ENCODE results near the gene SORBS1. TPM values are rescaled to one million over a fixed set of nuclear protein-coding genes. Genes with fewer than 3 reads are reported as not detected.

Gene SORBS1
- total and polyA plus RNA-seq, 5 donors: 225 to 511 (median 428) TPM

GRCh38 chr10:95329296-95329695, 231.9 kb downstream of the SORBS1 start:
- Histone ChIP-seq H3K27ac (ENCODE audit: low read length) (no peak overlapping the region), H3K27me3 (ENCODE audit: control insufficient read depth, insufficient read depth) (no peaks in the 10 kb centered on the region), H3K9me3 (ENCODE audit: control insufficient read depth, low read length) (no peaks in the 10 kb centered on the region), H3K4me1 (ENCODE audit: control insufficient read depth, insufficient read depth, low read length) (peaks cover 8% of the 10 kb centered on the region), H3K4me3 (ENCODE audit: low read length) (no peak overlapping the region)
- no peak for ATAC-seq
- intact Hi-C loops (cut with DNase I): no loop called here
- 86% methylated on average over 9 of the region's 9 CpGs for WGBS
- no peak for DNase-seq

GRCh38 chr10:95328013-95328412, 233.2 kb downstream of the SORBS1 start:
- Histone ChIP-seq H3K27me3 (ENCODE audit: control insufficient read depth, insufficient read depth) (no peaks in the 10 kb centered on the region), H3K9me3 (ENCODE audit: control insufficient read depth, low read length) (no peaks in the 10 kb centered on the region), H3K4me3 (ENCODE audit: low read length) (no peak overlapping the region), H3K4me1 (ENCODE audit: control insufficient read depth, insufficient read depth, low read length) (peaks cover 5% of the 10 kb centered on the region), H3K27ac (ENCODE audit: low read length) (no peak overlapping the region)
- DNase-seq (no peak), ATAC-seq (no peak)
- intact Hi-C loops (cut with DNase I): no loop called here
- WGBS: 65% methylated on average over 3 of the region's 3 CpGs

GRCh38 chr10:95327367-95327766, 233.8 kb downstream of the SORBS1 start:
- WGBS: 45% methylated on average over 5 of the region's 5 CpGs
- peak; percentile 55 to 58 for ATAC-seq
- Histone ChIP-seq H3K27ac (ENCODE audit: low read length) (peak overlapping the region; percentile 7), H3K27me3 (ENCODE audit: control insufficient read depth, insufficient read depth) (no peaks in the 10 kb centered on the region), H3K4me3 (ENCODE audit: low read length) (no peak overlapping the region), H3K9me3 (ENCODE audit: control insufficient read depth, low read length) (no peaks in the 10 kb centered on the region), H3K4me1 (ENCODE audit: control insufficient read depth, insufficient read depth, low read length) (peaks cover 5% of the 10 kb centered on the region)
- intact Hi-C loops (cut with DNase I): no loop called here
- peak; percentile 43 to 79 (median 69) for DNase-seq

GRCh38 chr10:95326396-95326795, 234.8 kb downstream of the SORBS1 start:
- Histone ChIP-seq H3K27ac (ENCODE audit: low read length) (no peak overlapping the region), H3K4me3 (ENCODE audit: low read length) (no peak overlapping the region), H3K9me3 (ENCODE audit: control insufficient read depth, low read length) (no peaks in the 10 kb centered on the region), H3K27me3 (ENCODE audit: control insufficient read depth, insufficient read depth) (no peaks in the 10 kb centered on the region), H3K4me1 (ENCODE audit: control insufficient read depth, insufficient read depth, low read length) (peaks cover 5% of the 10 kb centered on the region)
- no peak for ATAC-seq
- 90% methylated on average over 2 of the region's 2 CpGs for WGBS
- intact Hi-C loops (cut with DNase I): no loop called here
- no peak for DNase-seq

GRCh38 chr10:95325863-95326262, 235.3 kb downstream of the SORBS1 start:
- H3K4me1 ChIP-seq (ENCODE audit: control insufficient read depth, insufficient read depth, low read length): peaks cover 5% of the 10 kb centered on the region
- ATAC-seq (no peak), DNase-seq (no peak)
- no peaks in the 10 kb centered on the region for H3K27me3 ChIP-seq (ENCODE audit: control insufficient read depth, insufficient read depth)
- intact Hi-C loops (cut with DNase I): no loop called here
- no peak overlapping the region for H3K27ac ChIP-seq (ENCODE audit: low read length)
- 76% methylated on average over 2 of the region's 2 CpGs for WGBS
- no peaks in the 10 kb centered on the region for H3K9me3 ChIP-seq (ENCODE audit: control insufficient read depth, low read length)
- H3K4me3 ChIP-seq (ENCODE audit: low read length): no peak overlapping the region

- Histone ChIP-seq H3K4me3 (ENCODE audit: low read length) (no peak overlapping the region), H3K9me3 (ENCODE audit: control insufficient read depth, low read length) (no peaks in the 10 kb centered on the region), H3K4me1 (ENCODE audit: control insufficient read depth, insufficient read depth, low read length) (peaks cover 5% of the 10 kb centered on the region), H3K27me3 (ENCODE audit: control insufficient read depth, insufficient read depth) (no peaks in the 10 kb centered on the region), H3K27ac (ENCODE audit: low read length) (peak overlapping the region; percentile 19)
- ATAC-seq (peak in 1 of 2 donors; percentile 11), DNase-seq (no peak)
- 69% methylated on average over 11 of the region's 11 CpGs for WGBS
- intact Hi-C loops (cut with DNase I): no loop called here
These were observed 236.5 kb downstream of the SORBS1 start for GRCh38 chr10:95324436-95325268.

GRCh38 chr10:95321554-95322301, 239.4 kb downstream of the SORBS1 start:
- peaks cover 2% of the 10 kb centered on the region for H3K4me1 ChIP-seq (ENCODE audit: control insufficient read depth, insufficient read depth, low read length)
- intact Hi-C loops (cut with DNase I): no loop called here
- no peaks in the 10 kb centered on the region for H3K27me3 ChIP-seq (ENCODE audit: control insufficient read depth, insufficient read depth)
- DNase-seq (no peak), ATAC-seq (no peak)
- no peaks in the 10 kb centered on the region for H3K9me3 ChIP-seq (ENCODE audit: control insufficient read depth, low read length)
- WGBS: 94% methylated on average over 10 of the region's 10 CpGs
- H3K27ac ChIP-seq (ENCODE audit: low read length): no peak overlapping the region
- H3K4me3 ChIP-seq (ENCODE audit: low read length): no peak overlapping the region

GRCh38 chr10:95319239-95319638, 241.9 kb downstream of the SORBS1 start:
- DNase-seq: no peak
- Histone ChIP-seq H3K4me3 (ENCODE audit: low read length) (no peak overlapping the region), H3K27me3 (ENCODE audit: control insufficient read depth, insufficient read depth) (no peaks in the 10 kb centered on the region), H3K9me3 (ENCODE audit: control insufficient read depth, low read length) (no peaks in the 10 kb centered on the region), H3K4me1 (ENCODE audit: control insufficient read depth, insufficient read depth, low read length) (peaks cover 4% of the 10 kb centered on the region), H3K27ac (ENCODE audit: low read length) (no peak overlapping the region)
- intact Hi-C loops (cut with DNase I): no loop called here
- no peak for ATAC-seq

- Histone ChIP-seq H3K27me3 (ENCODE audit: control insufficient read depth, insufficient read depth) (no peaks in the 10 kb centered on the region), H3K4me3 (ENCODE audit: low read length) (no peak overlapping the region), H3K9me3 (ENCODE audit: control insufficient read depth, low read length) (no peaks in the 10 kb centered on the region), H3K4me1 (ENCODE audit: control insufficient read depth, insufficient read depth, low read length) (peaks cover 4% of the 10 kb centered on the region), H3K27ac (ENCODE audit: low read length) (no peak overlapping the region)
- intact Hi-C loops (cut with DNase I): no loop called here
- no peak for DNase-seq
- ATAC-seq: no peak
- 48% methylated on average over 2 of the region's 2 CpGs for WGBS
These were observed 245.7 kb downstream of the SORBS1 start for GRCh38 chr10:95315509-95315908.

GRCh38 chr10:95314192-95314918, 246.8 kb downstream of the SORBS1 start:
- H3K4me3 ChIP-seq (ENCODE audit: low read length): no peak overlapping the region
- H3K27me3 ChIP-seq (ENCODE audit: control insufficient read depth, insufficient read depth): no peaks in the 10 kb centered on the region
- ATAC-seq (peak in 1 of 2 donors; percentile 5), DNase-seq (no peak)
- no peaks in the 10 kb centered on the region for H3K9me3 ChIP-seq (ENCODE audit: control insufficient read depth, low read length)
- WGBS: 79% methylated on average over 4 of the region's 4 CpGs
- no peak overlapping the region for H3K27ac ChIP-seq (ENCODE audit: low read length)
- H3K4me1 ChIP-seq (ENCODE audit: control insufficient read depth, insufficient read depth, low read length): peaks cover 8% of the 10 kb centered on the region
- intact Hi-C loops (cut with DNase I): no loop called here

GRCh38 chr10:95312986-95313495, 248.1 kb downstream of the SORBS1 start:
- Histone ChIP-seq H3K27me3 (ENCODE audit: control insufficient read depth, insufficient read depth) (no peaks in the 10 kb centered on the region), H3K27ac (ENCODE audit: low read length) (no peak overlapping the region), H3K4me1 (ENCODE audit: control insufficient read depth, insufficient read depth, low read length) (peaks cover 14% of the 10 kb centered on the region), H3K9me3 (ENCODE audit: control insufficient read depth, low read length) (no peaks in the 10 kb centered on the region), H3K4me3 (ENCODE audit: low read length) (no peak overlapping the region)
- 92% methylated on average over 1 of the region's 1 CpG for WGBS
- ATAC-seq: no peak
- intact Hi-C loops (cut with DNase I): no loop called here
- no peak for DNase-seq
